ENCODE data around the gene ETV7. TPM values are rescaled to one million over a fixed set of nuclear protein-coding genes. Genes with fewer than 3 reads are reported as not detected.

ETV7 gene
- total RNA-seq: 1.0 and 1.5 TPM in 2 replicates
- polyA plus RNA-seq: 0.18 and 0.40 TPM in 2 replicates
- 0.30 and 0.80 TPM in 2 replicates for polyA plus RNA-seq (2012)
- 0.94 TPM in 1 of 2 replicates, not detected in the other for polyA minus RNA-seq (ENCODE audit: low replicate concordance)

DNA sequence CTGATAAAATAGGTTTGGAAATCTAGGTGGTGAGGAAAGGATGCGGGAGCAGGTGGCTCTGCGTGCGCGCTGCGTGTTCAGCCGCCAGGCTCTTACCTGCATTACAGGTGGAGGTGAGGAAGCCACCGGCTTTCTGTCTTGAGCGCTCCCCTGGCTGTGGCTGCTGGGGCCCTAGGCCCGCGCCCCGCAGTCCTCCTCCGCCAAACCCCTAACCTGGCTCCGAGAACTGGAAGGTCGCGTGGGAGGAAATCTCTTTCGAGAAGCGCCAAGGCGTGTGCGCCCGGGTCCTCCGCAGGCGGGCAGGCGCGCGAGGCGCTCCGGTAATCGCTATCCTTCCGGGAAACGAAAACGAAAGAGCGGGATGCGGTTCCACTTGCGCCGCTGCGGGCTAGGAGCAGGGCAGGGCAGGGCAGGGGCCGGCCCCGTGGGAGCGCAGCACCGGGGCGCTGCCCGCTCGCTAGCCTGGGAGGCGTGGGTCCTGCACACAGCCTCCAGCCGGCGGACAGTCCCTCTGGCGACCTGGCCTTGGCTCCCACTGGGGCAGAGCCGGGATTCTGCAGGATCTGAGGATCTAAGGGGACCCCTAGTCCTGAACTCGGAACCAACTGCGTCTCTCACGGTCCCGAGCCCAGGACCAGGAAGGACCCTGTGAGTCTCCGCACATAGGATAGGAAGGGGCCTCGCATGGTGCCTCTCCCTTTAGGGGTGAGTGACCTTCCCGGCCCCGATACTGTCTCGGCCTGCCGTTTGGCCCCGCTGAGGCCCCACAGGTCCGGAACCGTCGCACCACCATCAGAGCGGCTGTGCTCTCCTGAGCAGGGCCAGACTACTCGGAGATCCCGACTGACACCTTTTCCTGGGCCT lies at the start of gene ETV7:
ETV7 (minus strand) TSS at position 230 of the 864 bp plus-strand sequence; CDS start at position 102, 128 bp downstream.
- Histone ChIP-seq H4K20me1 (ENCODE audit: control insufficient read depth, extremely low read depth, insufficient read depth, low read length) (no peaks in the 10 kb centered on the region), H2AFZ (ENCODE audit: low read length) (peak within 1 kb of the TSS; percentile 87), H3K79me2 (ENCODE audit: control insufficient read depth, insufficient read depth, low read length) (no peaks in the 10 kb centered on the region), H3K9me3 (ENCODE audit: control insufficient read depth, insufficient read depth, low read depth, low read length) (no peaks in the 10 kb centered on the region), H3K4me2 (ENCODE audit: extremely low read depth, insufficient read depth, low read length) (peak within 1 kb of the TSS; percentile 100), H3K27me3 (ENCODE audit: control insufficient read depth, insufficient read depth, low read length) (peaks cover 9% of the 10 kb centered on the region), H3K27ac (ENCODE audit: insufficient read depth, low read length) (no peak within 1 kb of the TSS), H3K4me3 (replicated peaks in 1 of 4; ENCODE audit: control extremely low read depth in 1 of 4, insufficient read depth in 1 of 4, low read depth in 3 of 4, low read length in 4 of 4) (peak within 1 kb of the TSS; percentile 71 to 79 (median 74)), H3K36me3 (ENCODE audit: control insufficient read depth, insufficient read depth, low read length) (no peaks in the 10 kb centered on the region), H3K9ac (ENCODE audit: insufficient read depth, low read length) (peak within 1 kb of the TSS; percentile 20), H3K4me1 (ENCODE audit: control insufficient read depth, extremely low read depth, insufficient read depth, low read length) (peaks cover 5% of the 10 kb centered on the region)
- no peak for TF ChIP-seq EZH2 (IDR thresholded peaks at IDR 0.05; ENCODE audit: low read length, missing control alignments)
- TF ChIP-seq, protein P1, sequence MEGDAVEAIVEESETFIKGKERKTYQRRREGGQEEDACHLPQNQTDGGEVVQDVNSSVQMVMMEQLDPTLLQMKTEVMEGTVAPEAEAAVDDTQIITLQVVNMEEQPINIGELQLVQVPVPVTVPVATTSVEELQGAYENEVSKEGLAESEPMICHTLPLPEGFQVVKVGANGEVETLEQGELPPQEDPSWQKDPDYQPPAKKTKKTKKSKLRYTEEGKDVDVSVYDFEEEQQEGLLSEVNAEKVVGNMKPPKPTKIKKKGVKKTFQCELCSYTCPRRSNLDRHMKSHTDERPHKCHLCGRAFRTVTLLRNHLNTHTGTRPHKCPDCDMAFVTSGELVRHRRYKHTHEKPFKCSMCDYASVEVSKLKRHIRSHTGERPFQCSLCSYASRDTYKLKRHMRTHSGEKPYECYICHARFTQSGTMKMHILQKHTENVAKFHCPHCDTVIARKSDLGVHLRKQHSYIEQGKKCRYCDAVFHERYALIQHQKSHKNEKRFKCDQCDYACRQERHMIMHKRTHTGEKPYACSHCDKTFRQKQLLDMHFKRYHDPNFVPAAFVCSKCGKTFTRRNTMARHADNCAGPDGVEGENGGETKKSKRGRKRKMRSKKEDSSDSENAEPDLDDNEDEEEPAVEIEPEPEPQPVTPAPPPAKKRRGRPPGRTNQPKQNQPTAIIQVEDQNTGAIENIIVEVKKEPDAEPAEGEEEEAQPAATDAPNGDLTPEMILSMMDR (conservative IDR thresholded peaks at IDR 0.05 in 1 of 2, IDR thresholded peaks at IDR 0.05 in 1 of 2; ENCODE audit: low read depth in 1 of 2, low read length in 2 of 2): no peak
- peak; percentile 8 to 22 for DNase-seq (ENCODE audit: low read depth in 2 of 2)

DNA sequence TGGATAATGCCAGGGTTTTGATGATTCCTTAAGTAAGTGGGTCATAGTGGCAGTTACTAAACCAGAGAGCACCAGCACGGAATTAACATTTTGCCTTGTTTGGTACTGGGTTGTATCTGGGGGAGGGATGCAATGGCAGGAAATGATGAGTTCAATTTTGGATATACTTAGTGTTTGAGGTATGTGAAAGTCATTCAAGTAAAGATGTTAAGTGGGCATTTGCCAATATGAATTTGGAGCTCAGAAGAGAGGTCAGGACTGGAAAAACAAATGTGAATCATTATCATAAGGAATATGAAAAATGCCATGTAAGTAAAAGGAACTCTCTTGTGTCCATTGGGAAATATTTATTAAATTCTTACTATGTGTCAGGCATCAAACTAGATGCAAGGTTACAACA lies 49.0 kb upstream of the ETV7 start:
- Histone ChIP-seq H3K9ac (ENCODE audit: insufficient read depth, low read length) (no peak overlapping the region), H3K27ac (ENCODE audit: insufficient read depth, low read length) (no peak overlapping the region), H2AFZ (ENCODE audit: low read length) (no peak overlapping the region), H3K79me2 (ENCODE audit: control insufficient read depth, insufficient read depth, low read length) (no peaks in the 10 kb centered on the region), H3K4me1 (ENCODE audit: control insufficient read depth, extremely low read depth, insufficient read depth, low read length) (peaks cover 3% of the 10 kb centered on the region), H3K4me3 (replicated peaks in 1 of 4; ENCODE audit: control extremely low read depth in 1 of 4, insufficient read depth in 1 of 4, low read depth in 3 of 4, low read length in 4 of 4) (no peak overlapping the region), H3K36me3 (ENCODE audit: control insufficient read depth, insufficient read depth, low read length) (no peaks in the 10 kb centered on the region), H3K4me2 (ENCODE audit: extremely low read depth, insufficient read depth, low read length) (no peak overlapping the region), H3K9me3 (ENCODE audit: control insufficient read depth, insufficient read depth, low read depth, low read length) (no peaks in the 10 kb centered on the region), H3K27me3 (ENCODE audit: control insufficient read depth, insufficient read depth, low read length) (no peaks in the 10 kb centered on the region), H4K20me1 (ENCODE audit: control insufficient read depth, extremely low read depth, insufficient read depth, low read length) (no peaks in the 10 kb centered on the region)
- peak; percentile 19 to 77 for DNase-seq (ENCODE audit: low read depth in 2 of 2)
- TF ChIP-seq, protein P1 (conservative IDR thresholded peaks at IDR 0.05 in 1 of 2, IDR thresholded peaks at IDR 0.05 in 1 of 2; ENCODE audit: low read depth in 1 of 2, low read length in 2 of 2): no peak
- no peak for TF ChIP-seq EZH2 (IDR thresholded peaks at IDR 0.05; ENCODE audit: low read length, missing control alignments)

DNA sequence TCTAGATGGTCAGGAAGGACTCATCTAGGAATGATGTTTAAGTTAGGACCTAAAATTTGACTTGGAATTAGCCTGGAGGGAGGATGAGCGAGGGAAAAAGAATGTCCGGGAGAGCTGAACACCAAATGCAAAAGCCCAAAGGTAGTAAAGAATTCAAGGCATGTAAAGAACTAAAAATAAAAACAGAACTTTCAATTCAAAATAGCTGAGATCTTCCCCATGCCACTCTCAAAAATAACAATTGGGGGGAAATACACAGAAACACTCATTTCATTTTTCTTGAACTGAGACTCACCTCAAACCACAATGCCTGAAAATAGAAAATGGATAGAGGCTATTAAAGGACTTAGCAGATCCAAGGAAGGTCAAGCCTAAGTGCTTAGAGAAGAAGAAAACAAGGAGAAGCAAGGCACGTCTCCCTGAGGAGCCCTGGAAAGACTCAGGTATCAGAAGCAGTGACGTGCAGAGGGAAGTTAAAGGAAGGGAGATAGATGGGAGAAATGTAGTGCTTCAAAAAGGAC lies 44.7 kb upstream of the ETV7 start:
- Histone ChIP-seq H3K27ac (ENCODE audit: insufficient read depth, low read length) (no peak overlapping the region), H3K79me2 (ENCODE audit: control insufficient read depth, insufficient read depth, low read length) (no peaks in the 10 kb centered on the region), H3K9me3 (ENCODE audit: control insufficient read depth, insufficient read depth, low read depth, low read length) (no peaks in the 10 kb centered on the region), H2AFZ (ENCODE audit: low read length) (no peak overlapping the region), H3K27me3 (ENCODE audit: control insufficient read depth, insufficient read depth, low read length) (no peaks in the 10 kb centered on the region), H3K9ac (ENCODE audit: insufficient read depth, low read length) (no peak overlapping the region), H4K20me1 (ENCODE audit: control insufficient read depth, extremely low read depth, insufficient read depth, low read length) (no peaks in the 10 kb centered on the region), H3K36me3 (ENCODE audit: control insufficient read depth, insufficient read depth, low read length) (no peaks in the 10 kb centered on the region), H3K4me3 (replicated peaks in 1 of 4; ENCODE audit: control extremely low read depth in 1 of 4, insufficient read depth in 1 of 4, low read depth in 3 of 4, low read length in 4 of 4) (no peak overlapping the region), H3K4me2 (ENCODE audit: extremely low read depth, insufficient read depth, low read length) (no peak overlapping the region), H3K4me1 (ENCODE audit: control insufficient read depth, extremely low read depth, insufficient read depth, low read length) (no peaks in the 10 kb centered on the region)
- no peak for TF ChIP-seq EZH2 (IDR thresholded peaks at IDR 0.05; ENCODE audit: low read length, missing control alignments)
- DNase-seq (ENCODE audit: low read depth in 2 of 2): peak in 1 of 2 donors; percentile 78

All from fibroblast of lung (primary cell).